Common myeloid progenitor, CD34-positive (primary cell): ENCODE measurements around the gene DHH.
A peak's percentile ranks its signal among the peaks of the same experiment; 100 is the strongest.

Experiments used
- CTCF ChIA-PET: fragments of 350-600 bp; sonication (Branson Sonifier 250); formaldehyde crosslinking; loops from one replicate; lab custom pipeline; 2021; ENCODE audit warnings: antibody characterized with exemption; lab: Charles Lee
- POLR2A ChIA-PET: fragments of 350-600 bp; sonication (Branson Sonifier 250); formaldehyde crosslinking; loops from one replicate; lab custom pipeline; 2021; ENCODE audit warnings: antibody characterized with exemption; lab: Charles Lee
- DNase-seq, 3 donors: peaks; one replicate each; pipeline versions ENCODE4 v3.0.0 to v3.0.0-alpha.2; 2013
- H3K27ac ChIP-seq, 2 experiments: 1 replicate in 1 of 2; 2 replicates in 1 of 2; pipeline ENCODE4 v1.7.0; 2013; ENCODE audit warnings: inconsistent platforms in 2 of 2, low read length in 2 of 2, mild to moderate bottlenecking in 2 of 2, low read depth in 1 of 2, moderate library complexity in 1 of 2; ENCODE audit not compliant: severe bottlenecking in 2 of 2, insufficient read depth in 1 of 2, poor library complexity in 1 of 2
- H3K27me3 ChIP-seq, 5 experiments: replicated peaks in 2 of 5; 1 replicate in 3 of 5; 2 replicates in 2 of 5; pipeline versions ENCODE4 v1.6.1 to v1.7.0; 2013; ENCODE audit warnings: low read length in 4 of 5, mild to moderate bottlenecking in 2 of 5, moderate library complexity in 2 of 5, inconsistent platforms in 1 of 5; ENCODE audit not compliant: insufficient read depth in 5 of 5, control insufficient read depth in 4 of 5
- H3K36me3 ChIP-seq, 4 experiments: 1 replicate in 2 of 4; 2 replicates in 2 of 4; pipeline versions ENCODE4 v1.6.1 to v1.7.0; 2013; ENCODE audit warnings: low read length in 3 of 4, control low read depth in 1 of 4, mild to moderate bottlenecking in 1 of 4; ENCODE audit not compliant: control insufficient read depth in 4 of 4, insufficient read depth in 4 of 4
- H3K4me1 ChIP-seq, 4 experiments: 1 replicate in 3 of 4; 2 replicates in 1 of 4; pipeline versions ENCODE4 v1.6.1 to v1.7.1; 2013; ENCODE audit warnings: low read length in 3 of 4, mild to moderate bottlenecking in 3 of 4, control low read depth in 1 of 4, inconsistent platforms in 1 of 4, moderate library complexity in 1 of 4; ENCODE audit not compliant: control insufficient read depth in 4 of 4, insufficient read depth in 4 of 4; ENCODE audit errors: control extremely low read depth in 1 of 4
- H3K4me3 ChIP-seq, 7 experiments: 1 replicate in 4 of 7; 2 replicates in 3 of 7; pipeline versions ENCODE4 v1.5.1 to v1.7.0; 2013; ENCODE audit warnings: mild to moderate bottlenecking in 7 of 7, low read length in 6 of 7, moderate library complexity in 6 of 7, inconsistent platforms in 2 of 7, low read depth in 2 of 7, control low read depth in 1 of 7; ENCODE audit not compliant: insufficient read depth in 4 of 7, control insufficient read depth in 1 of 7; ENCODE audit errors: extremely low read depth in 1 of 7
- H3K9me3 ChIP-seq, 5 experiments: 1 replicate in 4 of 5; 2 replicates in 1 of 5; pipeline versions ENCODE4 v1.6.1 to v1.7.1; 2013; ENCODE audit warnings: low read length in 4 of 5, mild to moderate bottlenecking in 2 of 5, inconsistent platforms in 1 of 5, low read depth in 1 of 5, moderate library complexity in 1 of 5; ENCODE audit not compliant: control insufficient read depth in 4 of 5, insufficient read depth in 2 of 5; ENCODE audit errors: control extremely low read depth in 1 of 5
- WGBS: methylation state at CpG from one replicate; pipeline ENCODE4 v1.1.5; 2013; ENCODE audit not compliant: insufficient coverage; 5-methylcytosine and 5-hydroxymethylcytosine counted together

DHH gene

DNA sequence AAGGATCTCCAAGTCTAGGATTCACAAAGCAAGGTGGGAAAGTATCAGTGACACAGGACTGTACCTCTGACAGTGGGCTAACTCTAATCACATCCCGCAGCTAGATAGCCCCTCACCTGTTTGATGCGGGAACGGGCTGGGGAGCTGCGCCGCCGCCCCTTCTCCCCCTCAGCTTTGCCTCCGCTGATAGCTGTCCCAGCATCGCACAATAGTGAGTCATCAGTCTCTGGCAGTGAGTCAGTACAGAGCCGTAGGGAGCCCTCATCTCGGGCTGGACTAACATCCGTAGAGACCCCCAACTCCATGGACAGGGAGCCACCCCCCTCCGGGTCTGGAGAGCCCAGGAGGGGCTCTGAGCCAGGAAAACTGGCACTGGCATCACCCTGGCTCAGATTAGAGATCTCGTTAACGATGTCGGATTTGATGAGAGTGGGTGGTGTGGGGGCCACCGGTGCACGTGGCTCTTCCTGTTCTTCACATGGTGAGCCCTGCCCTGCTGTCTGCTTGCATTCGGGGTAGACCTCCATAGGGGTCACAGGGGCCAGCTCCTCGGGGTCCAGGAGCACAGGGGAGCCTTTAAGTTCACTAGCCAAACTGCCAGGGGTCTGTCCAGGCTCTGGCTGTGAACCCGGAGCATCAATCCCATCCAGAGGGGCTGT lies 44.9 kb downstream of the DHH start:
- H3K4me3 ChIP-seq: no peak overlapping the region
- no peak for DNase-seq
- WGBS: 98% methylated on average over 20 of the region's 20 CpGs
- no peaks in the 10 kb centered on the region for H3K4me1 ChIP-seq
- CTCF ChIA-PET: interaction anchor here (1.1 to 8.1 kb wide), 8 partner anchors 10 to 53 kb away, joined by 3 to 121 read pairs (median 8); partner anchors contain the start of gene DHH
- peaks cover 24 to 96% (median 89%) of the 10 kb centered on the region in 4 experiments for H3K36me3 ChIP-seq
- H3K27ac ChIP-seq: no peak overlapping the region
- no peaks in the 10 kb centered on the region for H3K27me3 ChIP-seq
- POLR2A ChIA-PET: no interaction called here
- no peaks in the 10 kb centered on the region for H3K9me3 ChIP-seq

DNA sequence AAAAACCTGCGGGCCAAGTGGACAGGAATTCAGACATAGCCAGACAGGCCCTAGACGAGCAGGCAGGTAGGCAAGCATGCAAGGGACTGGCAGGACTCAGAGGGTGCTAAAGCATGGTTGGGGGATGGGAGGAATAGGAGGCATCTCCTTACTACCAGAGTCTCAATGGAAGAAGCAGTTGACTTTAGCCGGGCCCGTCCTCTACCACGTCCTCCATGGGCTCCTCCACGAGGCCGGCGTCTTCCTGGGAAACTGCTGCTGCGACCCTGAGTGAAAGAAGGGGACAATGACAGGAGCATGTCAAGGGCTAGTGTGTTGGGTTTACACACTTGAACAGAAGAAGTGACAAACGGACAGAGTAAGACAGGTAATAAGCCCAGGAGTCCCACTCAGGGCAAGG lies 45.6 kb downstream of the DHH start:
- POLR2A ChIA-PET: interaction anchor here (0.9 kb wide), 1 partner anchor 50 kb away, joined by 3 read pairs; no protein-coding TSS in a partner anchor
- CTCF ChIA-PET: interaction anchor here (1.1 to 8.1 kb wide), 6 partner anchors 9 to 52 kb away, joined by 3 to 121 read pairs (median 10); no protein-coding TSS in a partner anchor
- H3K36me3 ChIP-seq: peaks cover 25 to 96% (median 87%) of the 10 kb centered on the region in 4 experiments
- H3K9me3 ChIP-seq: no peaks in the 10 kb centered on the region
- no peak overlapping the region for H3K4me3 ChIP-seq
- 93% methylated on average over 10 of the region's 10 CpGs for WGBS
- DNase-seq: no peak
- H3K27ac ChIP-seq: no peak overlapping the region
- H3K4me1 ChIP-seq: no peaks in the 10 kb centered on the region
- H3K27me3 ChIP-seq: no peaks in the 10 kb centered on the region

DNA sequence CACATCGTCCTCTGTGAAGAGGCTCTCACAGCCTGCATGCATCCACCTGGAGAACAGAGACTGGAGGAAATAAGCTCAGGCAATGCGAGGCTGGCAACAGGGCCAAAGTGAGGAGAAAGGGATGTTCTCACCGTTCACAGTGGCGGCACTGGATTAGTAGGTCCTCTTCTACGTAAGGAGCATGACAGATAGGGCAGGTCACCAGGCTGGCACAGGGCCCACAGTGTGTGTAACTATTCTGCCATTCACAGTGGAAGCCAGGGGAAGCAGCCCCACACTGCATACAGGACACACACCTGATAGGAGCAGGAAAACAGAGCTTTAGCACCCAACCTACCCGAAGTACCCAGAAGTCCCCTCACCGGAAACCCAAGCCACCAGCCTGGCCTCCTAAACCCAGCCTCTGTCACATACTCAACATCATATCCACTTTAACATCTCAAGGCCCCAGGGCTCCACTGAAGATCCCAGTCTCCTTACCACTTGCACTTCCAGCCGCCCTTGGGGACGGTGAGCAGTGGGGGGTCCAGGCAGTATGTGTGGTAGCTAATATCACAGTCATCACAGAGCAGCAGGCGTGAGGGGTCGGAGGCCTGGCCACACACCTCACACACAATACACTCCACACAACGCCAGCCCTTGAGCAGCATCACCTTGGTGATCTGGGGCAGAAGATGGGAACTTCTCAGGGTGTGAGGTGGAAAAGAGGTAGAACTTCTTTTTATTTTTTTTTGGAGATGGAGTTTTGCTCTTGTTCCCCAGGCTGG lies 48.3 kb downstream of the DHH start:
- H3K27ac ChIP-seq: no peak overlapping the region
- no peaks in the 10 kb centered on the region for H3K27me3 ChIP-seq
- H3K4me3 ChIP-seq: no peak overlapping the region
- H3K9me3 ChIP-seq: no peaks in the 10 kb centered on the region
- peaks cover 32 to 96% (median 85%) of the 10 kb centered on the region in 4 experiments for H3K36me3 ChIP-seq
- POLR2A ChIA-PET: interaction anchor here (0.6 to 0.9 kb wide), 2 partner anchors 22 to 27 kb away, joined by 3 to 4 read pairs; no protein-coding TSS in a partner anchor
- CTCF ChIA-PET: interaction anchor here (0.8 to 8.1 kb wide), 10 partner anchors 9 to 58 kb away, joined by 3 to 121 read pairs (median 14); partner anchors contain the start of gene DDN
- DNase-seq: no peak
- no peaks in the 10 kb centered on the region for H3K4me1 ChIP-seq
- 100% methylated on average over 7 of the region's 12 CpGs for WGBS

DNA sequence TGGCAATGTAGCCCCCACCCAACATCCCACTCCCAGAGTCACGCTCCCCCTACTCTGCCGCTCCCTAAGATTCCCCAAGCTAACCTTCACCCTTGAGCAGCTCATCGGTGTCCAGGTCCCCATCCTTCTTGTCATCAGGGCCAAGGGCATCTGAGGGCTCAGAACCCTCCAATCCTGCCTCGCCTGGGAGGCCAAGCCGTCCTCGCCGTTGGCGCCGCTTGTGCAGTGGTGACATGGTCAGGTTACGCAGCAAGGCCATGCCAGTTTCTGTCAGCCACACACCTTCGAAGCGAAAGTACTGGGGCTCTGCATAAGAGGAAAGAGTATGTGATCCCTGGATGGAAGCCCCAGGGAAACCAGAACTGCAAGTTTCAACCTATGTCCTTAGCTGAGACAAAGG lies 49.9 kb downstream of the DHH start:
- Histone ChIP-seq H3K36me3 (peaks cover 29 to 96% (median 88%) of the 10 kb centered on the region in 4 experiments), H3K27me3 (no peaks in the 10 kb centered on the region), H3K4me1 (no peaks in the 10 kb centered on the region), H3K27ac (no peak overlapping the region), H3K9me3 (no peaks in the 10 kb centered on the region), H3K4me3 (no peak overlapping the region)
- 97% methylated on average over 12 of the region's 12 CpGs for WGBS
- DNase-seq: no peak
- CTCF ChIA-PET: interaction anchor here (0.8 to 8.1 kb wide), 10 partner anchors 11 to 72 kb away, joined by 3 to 121 read pairs (median 17); partner anchors contain the start of genes PRKAG1 and RHEBL1
- POLR2A ChIA-PET: no interaction called here

DNA sequence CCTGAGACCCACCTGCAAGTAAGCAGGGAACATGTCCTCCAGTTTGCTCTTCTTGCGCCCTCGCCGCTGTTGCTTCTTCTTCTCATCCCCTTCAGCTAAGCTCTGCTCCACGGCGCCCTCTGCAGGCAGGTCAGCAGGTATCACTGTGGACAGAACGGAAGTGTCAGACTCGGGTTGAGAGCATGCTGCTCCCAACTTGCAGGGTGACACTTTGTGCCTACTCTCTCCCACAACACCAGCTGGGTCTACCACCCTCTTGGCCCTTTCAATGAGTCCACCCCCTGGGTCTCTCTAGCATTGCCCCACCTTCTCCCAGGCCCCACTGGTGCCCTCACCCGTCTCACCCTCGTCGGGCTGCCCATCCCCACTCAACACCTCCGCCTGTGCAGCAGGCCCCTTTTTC lies 50.7 kb downstream of the DHH start:
- Histone ChIP-seq H3K4me1 (no peaks in the 10 kb centered on the region), H3K4me3 (no peak overlapping the region), H3K36me3 (peaks cover 23 to 96% (median 88%) of the 10 kb centered on the region in 4 experiments), H3K9me3 (no peaks in the 10 kb centered on the region), H3K27ac (no peak overlapping the region), H3K27me3 (no peaks in the 10 kb centered on the region)
- ChIA-PET CTCF (interaction anchor here (0.7 to 8.1 kb wide), 16 partner anchors 9 to 71 kb away, joined by 3 to 121 read pairs (median 8); partner anchors contain the start of genes KMT2D, PRKAG1 and RHEBL1), POLR2A (interaction anchor here (1.1 kb wide), 1 partner anchor 47 kb away, joined by 6 read pairs; no protein-coding TSS in a partner anchor)
- WGBS: 64% methylated on average over 10 of the region's 11 CpGs
- peak; percentile 64 to 84 (median 79) for DNase-seq

DNA sequence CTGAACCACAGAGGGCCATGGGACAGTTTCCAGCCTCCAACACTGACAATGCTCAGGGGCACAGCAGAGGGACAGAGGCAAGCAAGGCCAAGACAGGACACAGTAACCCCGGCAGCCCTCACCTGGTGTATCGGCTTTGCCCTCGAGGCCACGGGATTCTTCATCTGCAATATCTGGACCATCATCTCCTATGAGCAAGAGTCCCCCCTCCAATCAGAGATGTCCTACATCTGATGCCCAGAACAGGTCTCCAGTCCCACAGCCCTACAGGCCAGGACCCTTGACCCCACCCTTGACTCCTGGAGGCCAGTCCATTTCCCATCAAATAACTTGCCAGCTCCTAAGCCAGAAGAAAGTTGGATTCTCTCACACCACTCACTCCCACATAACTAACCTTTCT lies 51.4 kb downstream of the DHH start:
- Histone ChIP-seq H3K4me3 (no peak overlapping the region), H3K4me1 (no peaks in the 10 kb centered on the region), H3K9me3 (no peaks in the 10 kb centered on the region), H3K36me3 (peaks cover 18 to 96% (median 87%) of the 10 kb centered on the region in 4 experiments), H3K27ac (no peak overlapping the region), H3K27me3 (no peaks in the 10 kb centered on the region)
- no peak for DNase-seq
- POLR2A ChIA-PET: interaction anchor here (1.1 kb wide), 1 partner anchor 46 kb away, joined by 6 read pairs; no protein-coding TSS in a partner anchor
- 100% methylated on average over 1 of the region's 4 CpGs for WGBS
- CTCF ChIA-PET: interaction anchor here (0.6 to 8.1 kb wide), 16 partner anchors 9 to 143 kb away, joined by 3 to 121 read pairs (median 8); partner anchors contain the start of genes KMT2D, PRKAG1 and WNT1
